HG03064 (cell line): ENCODE results near the gene AMMECR1L.
A peak's percentile ranks its signal among the peaks of the same experiment; 100 is the strongest.
"Not testable (repeated sequence)": the region's sequence is repeated elsewhere in the genome, so short reads cannot be mapped to it uniquely, and the experiment has no call there.

Source experiments
- ATAC-seq: cut with Tn5 transposase; IDR thresholded peaks from one replicate; pipeline ENCODE4 v1.9.1; 2021; ENCODE audit warnings: low read depth; ENCODE audit not compliant: unreplicated experiment

The AMMECR1L gene

DNA sequence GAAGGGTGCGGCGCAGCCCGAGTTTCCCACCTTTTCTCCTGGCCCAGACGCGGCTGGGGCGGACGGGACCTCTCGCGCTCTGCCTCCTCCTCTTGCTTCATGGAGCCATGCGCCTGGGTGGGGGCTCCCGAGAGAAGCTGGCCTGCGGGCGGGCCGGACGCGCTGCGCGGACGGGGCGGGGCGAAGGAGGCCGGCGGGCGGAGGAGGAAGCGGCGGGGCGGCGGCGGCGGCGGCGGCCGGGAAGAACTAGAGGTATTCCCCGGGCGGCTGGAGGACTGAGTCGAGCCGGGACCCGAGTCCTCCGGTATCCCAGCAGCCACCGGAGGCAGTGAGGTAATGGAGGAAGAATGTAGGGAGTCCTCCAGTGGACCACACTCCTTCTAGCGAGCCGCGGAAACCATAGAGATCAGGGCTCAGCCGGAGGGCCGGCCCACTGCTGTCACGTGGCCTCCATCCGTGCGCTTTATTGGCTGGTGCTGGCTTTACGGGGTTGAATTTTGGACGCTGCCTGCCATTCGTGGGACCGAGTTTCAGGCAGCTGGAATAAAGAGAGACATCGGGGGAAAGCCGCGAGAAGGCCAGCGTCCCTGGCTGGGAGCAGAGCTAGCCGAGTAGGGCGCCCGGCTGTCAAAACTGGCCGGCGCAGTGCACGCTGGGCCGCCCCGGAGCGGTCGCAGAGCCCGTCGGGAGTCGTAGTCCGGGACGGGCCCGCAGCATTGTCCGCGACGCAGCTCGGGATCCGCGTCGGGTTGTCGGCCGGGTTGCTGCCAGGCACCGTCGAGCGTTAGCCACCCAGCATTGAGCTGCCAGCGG lies at the start of gene AMMECR1L:
Gene AMMECR1L, minus strand, starts transcription at position 177 of the 813 bp plus-strand sequence. CDS start 11,722 bp downstream, outside the sequence.
- peak; percentile 90 for ATAC-seq

DNA sequence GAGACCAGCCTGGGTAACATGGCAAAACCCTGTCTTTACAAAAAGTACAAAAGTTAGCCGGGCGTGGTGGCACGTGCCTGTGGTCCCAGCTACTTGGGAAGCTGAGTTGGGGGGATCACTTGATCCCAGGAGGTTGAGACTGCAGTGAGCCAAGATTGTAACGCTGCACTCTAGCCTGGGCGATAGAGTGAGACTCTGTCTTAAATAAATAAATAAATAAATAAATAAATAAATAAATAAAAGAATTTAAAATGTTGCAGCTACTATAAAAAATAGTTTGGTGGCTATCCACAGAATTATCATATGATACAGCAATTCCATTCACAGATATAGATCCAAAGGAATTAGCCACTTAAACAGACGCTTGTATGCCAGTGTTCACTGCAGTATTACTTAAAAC lies 49.6 kb upstream of the AMMECR1L start:
- ATAC-seq = no peak

DNA sequence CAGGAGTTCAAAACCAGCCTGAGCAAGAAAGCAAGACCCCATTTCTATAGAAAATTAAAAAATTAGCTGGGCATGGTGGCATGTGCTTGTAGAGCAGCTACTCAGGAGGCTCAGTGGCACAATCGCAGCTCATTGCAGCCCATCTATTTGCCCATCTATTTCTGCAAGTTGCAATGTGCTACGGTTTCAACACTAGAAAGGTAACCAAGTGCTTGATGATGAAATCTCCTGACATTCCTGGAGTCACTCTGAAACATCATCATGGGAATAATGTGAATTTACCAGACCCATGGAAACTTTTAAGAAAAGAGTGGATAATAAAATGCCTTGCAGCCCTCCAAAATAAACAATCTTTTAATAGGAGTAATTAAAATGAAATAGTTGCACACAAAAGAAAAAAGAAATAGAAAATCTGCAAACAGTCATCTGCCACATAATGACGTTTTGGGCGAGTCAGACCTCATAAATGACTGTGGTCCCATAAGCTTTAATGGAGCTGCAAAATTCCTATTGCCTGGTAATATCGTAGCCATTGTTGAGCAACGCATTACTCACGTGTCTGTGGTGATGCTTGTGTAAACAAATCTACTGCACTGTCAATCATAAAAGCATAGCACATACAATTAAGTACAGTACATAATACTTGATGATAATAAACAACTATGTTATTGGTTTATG lies 46.6 kb upstream of the AMMECR1L start:
- ATAC-seq = no peak

DNA sequence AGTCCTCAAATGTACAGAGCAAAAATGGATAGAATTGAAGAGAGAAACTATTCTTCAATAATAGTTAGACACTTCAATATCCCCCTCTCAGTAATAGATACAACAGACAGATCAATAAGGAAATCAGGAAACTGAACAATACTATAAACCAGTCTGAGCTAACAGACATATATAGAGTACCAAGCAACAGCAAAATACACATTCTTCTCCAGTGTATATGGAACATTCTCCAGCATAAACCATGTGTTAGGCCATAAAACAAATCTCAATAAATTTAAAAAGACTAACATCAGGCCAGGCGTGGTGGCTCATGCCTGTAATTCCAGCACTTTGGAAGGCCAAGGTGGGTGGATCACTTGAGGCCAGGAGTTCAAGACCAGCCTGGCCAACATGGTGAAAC lies 43.7 kb upstream of the AMMECR1L start:
- no peak for ATAC-seq

DNA sequence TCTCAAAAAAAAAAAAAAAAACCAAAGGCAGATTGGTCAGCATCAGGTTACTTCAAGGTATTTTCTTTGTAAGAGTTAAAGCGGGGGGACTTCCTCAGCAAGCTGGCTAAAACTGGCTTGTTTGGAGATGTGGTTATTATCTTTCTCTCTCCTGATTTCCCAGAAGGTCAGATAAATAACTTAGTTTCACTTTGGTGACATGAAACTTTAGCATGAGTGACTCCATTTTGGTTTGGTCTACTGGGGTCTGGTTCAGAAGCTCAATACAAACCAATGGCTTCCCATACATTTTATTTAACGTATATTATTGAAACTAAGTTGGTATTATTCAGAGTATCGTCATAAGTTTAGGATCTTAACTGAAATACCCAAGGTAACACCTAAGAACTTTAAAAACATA lies 41.6 kb upstream of the AMMECR1L start:
- no peak for ATAC-seq

DNA sequence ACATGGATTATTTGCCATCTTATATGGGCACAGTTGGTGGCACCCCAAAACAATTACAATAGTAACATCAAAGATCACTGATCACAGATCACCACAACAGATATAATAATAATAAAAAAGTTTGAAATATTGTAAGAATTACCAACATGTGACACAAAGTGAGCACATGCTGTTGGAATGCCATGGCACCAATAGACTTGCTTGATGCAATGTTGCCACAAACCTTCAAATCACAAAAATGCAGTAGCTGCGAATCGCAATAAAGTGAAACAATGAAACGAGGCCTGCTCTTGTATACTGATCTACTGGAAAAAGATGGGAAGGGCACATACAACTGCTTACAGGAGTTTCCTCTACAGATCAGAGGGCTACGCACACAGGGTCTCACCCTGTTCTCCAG lies 32.2 kb upstream of the AMMECR1L start:
- ATAC-seq = no peak

DNA sequence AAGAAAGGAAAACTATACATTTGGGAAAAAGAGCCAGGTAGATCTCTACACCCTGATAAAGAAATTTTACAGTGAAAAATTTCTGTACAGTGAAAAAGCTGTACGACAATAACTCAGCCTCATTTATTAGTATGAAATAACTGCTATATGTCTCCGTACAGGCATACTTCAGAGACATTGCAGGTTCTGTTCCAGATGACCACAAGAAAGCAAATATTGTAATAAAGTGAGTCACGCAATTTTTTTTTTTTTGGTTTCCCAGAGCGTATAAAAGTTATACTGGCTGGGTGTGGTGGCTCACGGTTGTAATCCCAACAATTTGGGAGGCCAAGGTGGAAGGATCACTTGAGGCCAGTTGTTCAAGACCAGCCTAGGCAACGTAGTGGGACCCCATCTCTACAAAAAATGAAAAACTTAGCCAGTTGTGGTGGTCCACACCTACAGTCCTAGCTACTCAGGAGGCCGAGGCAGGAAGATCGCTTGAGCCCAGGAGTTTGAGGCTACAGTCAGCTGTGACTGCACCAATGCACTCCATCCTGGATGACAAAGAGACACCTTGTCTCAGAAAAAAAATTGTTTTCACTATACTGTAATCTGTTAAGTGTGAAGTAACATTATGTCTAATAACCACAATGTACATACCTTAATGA lies 28.2 kb upstream of the AMMECR1L start:
- no peak for ATAC-seq

DNA sequence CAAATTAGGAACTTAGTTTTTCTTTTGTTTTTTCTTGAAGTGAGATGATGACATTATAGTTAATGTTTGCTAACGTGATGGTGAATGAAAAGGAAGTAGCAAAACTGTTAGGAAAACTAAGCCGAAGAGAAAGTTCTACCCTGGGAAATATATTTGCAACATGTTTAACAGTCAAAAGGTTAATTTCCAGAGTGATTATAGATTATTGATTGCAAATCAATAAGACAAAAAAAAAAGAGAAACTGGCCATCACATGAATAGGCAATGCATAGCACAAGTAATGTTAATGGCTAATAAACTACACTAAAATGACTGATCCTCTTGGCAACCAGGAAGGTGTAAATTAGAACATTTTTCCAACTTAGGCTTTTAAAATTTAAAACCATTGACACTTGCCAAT lies 26.0 kb upstream of the AMMECR1L start:
- ATAC-seq = no peak

DNA sequence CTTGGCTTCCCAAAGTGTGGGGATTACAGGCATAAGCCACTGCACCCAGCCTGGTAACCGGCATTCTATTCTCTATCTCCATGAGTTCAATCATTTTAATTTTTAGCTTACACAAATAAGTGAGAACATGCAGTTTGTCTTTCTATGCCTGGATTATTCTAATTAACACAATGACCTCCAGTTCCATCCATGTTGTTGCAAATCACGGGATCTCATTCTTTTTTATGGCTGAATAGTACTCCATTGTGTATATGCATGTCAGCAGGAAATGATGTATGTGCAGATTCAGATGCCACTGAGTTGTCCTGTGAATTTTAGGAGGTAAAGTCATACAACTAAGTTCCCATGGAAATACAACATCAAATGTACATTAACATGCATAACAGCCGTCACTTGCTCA lies 24.7 kb upstream of the AMMECR1L start:
- no peak for ATAC-seq

DNA sequence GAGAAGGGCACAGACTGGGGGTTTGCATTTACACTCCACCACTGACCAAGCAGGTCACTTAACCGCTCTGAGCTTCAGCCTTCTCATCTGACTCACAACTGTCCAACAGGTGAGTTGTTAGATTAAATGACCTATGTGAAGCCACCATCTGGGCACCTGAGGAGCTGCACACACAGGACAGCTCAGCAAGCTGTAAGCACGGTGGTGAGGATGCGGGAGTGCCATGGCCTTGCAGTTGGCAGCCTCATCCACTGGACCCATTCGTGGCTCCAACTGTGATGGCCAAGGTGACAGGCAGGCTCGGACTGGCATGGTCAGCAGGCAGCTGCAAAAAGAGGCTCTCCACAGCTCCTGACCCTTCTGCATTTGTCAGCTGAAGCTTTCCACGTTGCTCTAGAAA lies 23.3 kb upstream of the AMMECR1L start:
- ATAC-seq = no peak

DNA sequence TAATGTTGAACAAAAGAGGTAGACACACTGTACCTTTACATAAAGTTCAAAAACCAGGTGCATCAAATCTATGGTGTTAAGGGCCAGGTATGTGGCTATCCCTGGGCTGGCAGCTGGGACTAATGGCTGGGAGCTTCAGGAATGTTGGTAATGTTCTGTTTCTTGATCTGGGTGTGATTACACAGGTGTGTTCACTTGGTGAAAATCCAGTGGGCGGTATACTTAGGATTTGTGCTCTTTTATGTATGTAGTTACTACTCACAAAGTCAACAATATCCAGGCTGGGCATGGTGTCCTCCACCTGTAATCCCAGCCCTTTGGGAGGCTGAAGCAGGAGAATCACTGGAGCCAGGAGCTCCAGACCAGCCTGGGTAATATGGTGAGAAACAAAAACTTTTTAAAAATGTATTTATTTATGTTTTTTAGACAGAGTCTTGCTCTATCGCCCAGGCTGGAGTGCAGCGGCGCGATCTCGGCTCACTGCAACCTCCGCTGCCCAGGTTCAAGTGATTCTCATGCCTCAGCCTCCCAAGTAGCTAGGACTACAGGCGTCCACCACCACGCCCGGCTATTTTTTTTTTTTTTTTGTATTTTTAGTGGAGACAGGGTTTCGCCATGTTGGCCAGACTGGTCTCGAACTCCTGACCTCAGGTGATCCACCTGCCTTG lies 22.1 kb upstream of the AMMECR1L start:
- ATAC-seq = not testable (repeated sequence)

DNA sequence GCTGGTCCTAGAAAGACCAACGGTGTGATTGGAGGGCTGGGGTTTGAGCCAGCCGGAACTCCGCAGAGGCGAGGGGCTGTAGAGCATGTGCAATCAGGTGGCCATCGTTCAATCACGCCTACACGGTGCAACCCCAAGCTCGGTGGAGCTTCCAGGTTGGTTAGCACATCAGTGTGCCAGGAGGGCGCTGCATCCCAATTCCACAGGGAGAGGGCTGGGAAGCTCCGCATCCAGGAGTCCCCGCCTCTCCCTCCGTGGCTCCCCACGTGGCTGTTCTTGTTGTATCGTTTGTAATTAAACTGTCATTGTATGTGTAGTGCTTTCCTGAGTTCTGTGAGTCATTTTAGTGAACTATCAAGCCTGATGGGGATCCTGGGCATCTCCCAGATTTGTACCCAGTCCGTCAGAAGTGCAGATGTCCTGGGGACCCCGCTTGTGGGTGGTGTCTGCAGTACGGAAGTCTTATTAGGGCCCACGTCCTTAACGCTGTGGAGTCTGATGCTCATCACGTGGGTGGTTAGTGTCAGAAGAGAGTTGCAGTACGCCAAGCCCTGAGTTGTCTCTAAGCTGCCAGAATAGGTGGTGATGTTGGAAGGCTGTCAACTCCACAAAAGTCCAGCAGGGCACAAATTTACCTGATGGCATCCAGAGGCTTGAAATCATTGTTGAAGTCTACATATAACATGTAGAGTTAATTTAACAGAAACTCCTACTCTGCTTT lies 20.6 kb upstream of the AMMECR1L start:
- ATAC-seq = no peak

DNA sequence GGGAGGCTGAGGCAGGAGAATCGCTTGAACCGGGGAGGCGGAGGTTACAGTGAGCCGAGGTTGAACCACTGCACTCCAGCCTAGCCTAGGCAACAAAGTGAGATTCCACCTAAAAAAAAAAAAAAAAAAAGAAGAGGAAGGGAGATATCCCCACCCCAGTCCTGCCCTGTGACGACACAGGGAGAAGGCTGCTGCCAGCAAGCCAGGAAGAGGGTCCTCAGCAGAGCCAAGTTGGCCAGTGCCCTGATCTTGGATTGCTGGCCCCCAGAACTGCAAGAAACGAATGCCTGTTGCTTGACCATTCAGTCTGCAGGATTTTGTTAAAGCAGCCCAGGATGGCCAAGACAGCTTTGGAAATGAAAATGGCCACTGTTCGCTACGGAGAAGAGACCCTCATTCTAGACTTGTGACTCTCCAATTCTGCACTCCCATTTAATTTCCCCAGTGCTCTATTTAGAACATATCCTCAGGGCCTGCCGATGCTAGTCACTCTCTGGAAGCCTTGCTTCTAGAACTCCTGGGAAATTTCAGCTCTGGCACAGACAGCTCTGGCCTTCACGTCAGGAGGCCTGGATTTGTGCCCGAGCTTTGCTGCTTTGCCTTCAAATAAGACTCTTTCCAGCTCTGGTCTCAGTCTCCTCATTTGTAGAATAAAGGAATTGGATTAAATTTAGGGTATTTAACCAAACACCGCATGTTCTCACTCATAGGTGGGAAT lies 15.7 kb upstream of the AMMECR1L start:
- no peak for ATAC-seq

DNA sequence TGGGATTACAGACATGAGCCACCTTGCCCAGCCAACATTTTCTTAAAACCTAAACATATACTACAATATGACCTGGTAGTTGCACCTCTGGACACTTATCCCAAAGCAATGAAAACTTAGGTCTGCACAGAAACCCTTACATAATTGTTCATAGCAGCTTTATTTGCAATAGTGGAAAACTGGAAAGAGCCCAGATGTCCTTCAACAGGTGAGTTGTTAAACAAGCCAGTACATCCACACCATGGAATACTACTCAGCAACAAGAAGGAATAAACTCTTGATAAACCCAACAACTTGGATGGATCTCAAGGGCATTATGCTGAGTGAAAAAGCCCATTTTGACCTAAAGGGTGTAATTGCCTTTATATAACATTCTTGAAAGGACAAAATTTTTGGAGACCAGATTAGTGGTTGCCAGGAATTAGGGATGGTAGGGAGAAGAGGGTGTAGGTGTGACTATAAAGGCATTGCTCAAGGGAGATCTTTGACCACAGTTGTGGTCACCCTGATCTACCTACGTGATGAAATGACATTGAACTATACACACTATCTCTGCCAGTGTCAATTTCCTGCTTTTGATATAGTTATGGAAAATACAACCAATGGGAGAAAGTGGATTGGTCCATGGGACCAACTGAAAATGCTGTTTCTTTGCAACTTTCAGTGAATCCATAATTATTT lies 11.9 kb upstream of the AMMECR1L start:
- no peak for ATAC-seq

DNA sequence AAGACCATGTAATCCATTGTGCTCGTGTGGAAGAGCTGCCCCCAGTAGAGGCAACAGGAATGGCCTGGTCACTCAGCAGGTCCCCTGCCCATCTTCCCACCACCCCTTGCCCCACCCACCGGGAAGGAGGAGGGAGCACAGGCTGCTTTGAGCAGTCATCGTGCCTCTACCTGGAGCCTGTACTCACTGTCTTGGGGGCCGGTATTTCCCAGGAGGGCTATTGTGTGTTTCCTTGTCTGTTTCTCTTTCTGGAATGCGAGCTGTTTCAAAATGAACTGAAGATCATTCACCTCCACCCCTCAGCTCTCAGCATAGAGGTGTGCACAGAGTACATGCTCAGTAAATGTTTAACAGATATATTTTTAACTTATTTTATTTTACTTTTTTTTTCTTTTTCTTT lies 7.7 kb upstream of the AMMECR1L start:
- no peak for ATAC-seq

DNA sequence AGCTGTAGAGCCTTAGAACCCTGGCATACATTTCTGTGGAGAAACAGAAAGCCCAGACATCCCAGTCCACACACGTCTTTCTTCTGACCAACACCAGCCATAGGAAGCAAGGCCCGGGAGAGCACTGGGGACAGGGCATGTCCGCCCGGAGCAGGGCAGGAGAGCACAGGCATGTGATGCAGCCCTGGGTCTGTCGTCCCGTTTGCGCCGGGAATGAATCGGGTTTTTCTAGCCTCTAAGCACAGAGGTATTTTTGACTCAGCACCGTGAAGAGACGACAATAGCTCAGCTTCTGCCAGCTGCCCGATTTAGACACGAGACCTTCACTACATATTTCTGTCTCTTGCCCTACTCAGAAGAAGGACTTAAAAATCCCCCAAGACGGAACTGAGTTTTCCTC lies 7.3 kb upstream of the AMMECR1L start:
- ATAC-seq = no peak

DNA sequence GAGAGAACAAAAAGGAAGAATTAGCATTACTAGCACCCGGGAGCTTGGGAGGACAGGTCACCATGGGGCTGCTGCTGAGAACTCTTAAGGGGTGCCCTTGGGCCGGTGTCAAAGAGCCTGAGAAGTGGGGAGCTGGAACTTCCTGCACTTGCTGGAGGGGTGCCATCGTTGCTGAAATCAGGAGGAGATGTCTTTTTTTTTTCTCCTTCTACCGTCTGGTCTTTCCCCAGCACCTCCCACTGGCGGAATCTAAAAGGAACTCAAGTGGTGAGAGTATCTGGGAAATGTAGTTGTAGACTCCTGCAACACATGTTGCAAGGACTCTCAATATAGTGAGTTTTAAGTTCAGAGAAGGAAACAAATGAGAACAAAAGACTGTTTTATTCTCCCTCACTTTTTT lies 6.1 kb upstream of the AMMECR1L start:
- ATAC-seq = no peak

DNA sequence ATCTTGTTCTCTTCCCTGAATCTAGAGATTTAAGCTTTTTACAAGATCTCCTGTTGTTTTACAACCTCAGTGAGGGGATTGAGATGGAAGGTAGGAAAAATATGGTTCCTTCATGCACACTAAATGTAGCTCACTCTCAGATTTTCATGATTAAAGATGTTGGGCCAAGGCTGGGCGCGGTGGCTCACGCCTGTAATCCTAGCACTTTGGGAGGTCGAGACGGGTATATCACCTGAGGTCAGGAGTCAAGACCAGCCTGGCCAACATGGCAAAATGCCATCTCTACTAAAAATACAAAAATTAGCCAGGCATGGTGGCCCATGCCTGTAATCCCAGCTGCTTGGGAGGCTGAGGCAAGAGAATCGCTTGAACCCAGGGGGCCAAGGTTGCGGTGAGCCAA lies 5.0 kb upstream of the AMMECR1L start:
- ATAC-seq = not testable (repeated sequence)

DNA sequence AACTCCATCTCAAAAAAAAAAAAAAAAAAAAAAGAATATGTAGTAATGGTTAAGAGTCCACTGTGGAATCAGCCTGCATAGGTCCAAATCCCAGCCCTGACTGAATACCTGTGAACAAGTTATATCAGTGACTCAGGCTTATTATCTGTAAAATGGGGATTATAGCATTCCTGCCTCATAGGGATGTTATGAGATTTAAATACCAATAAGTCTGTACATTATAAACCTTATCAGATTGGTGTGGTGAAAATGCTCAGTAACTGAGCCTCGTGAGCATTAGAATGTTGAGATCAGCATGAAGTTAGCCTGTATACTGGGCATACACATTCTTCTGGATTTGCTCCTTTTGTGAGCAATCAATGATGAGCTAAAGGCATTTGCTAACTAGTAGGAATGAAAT lies 3.0 kb upstream of the AMMECR1L start:
- no peak for ATAC-seq
